T-helper 1 cell treated with Interleukin-12 subunit alpha and Interleukin-12 subunit beta and Interleukin-4 antibody, amounts not matched to agents 30 ng/mL and 1 ng/mL, for 36 hours (primary cell): ENCODE results near the gene RGS14. TPM values are rescaled to one million over a fixed set of nuclear protein-coding genes. Genes with fewer than 3 reads are reported as not detected.
"Not testable (repeated sequence)": the region's sequence is repeated elsewhere in the genome, so short reads cannot be mapped to it uniquely, and the experiment has no call there.

Experiments used
- intact Hi-C: fragments of 100-400 bp; cut with micrococcal nuclease; formaldehyde crosslinking; loops from one replicate; pipeline ENCODE4 v1.15.1; 2024
- total RNA-seq: library from RNA; stranded (reverse); gene quantifications from 2 replicates; pipeline ENCODE4 v1.2.3, GENCODE V29; 2022

RGS14 gene
- total RNA-seq, 1 donor from 2014 or later: 90.9 TPM

DNA sequence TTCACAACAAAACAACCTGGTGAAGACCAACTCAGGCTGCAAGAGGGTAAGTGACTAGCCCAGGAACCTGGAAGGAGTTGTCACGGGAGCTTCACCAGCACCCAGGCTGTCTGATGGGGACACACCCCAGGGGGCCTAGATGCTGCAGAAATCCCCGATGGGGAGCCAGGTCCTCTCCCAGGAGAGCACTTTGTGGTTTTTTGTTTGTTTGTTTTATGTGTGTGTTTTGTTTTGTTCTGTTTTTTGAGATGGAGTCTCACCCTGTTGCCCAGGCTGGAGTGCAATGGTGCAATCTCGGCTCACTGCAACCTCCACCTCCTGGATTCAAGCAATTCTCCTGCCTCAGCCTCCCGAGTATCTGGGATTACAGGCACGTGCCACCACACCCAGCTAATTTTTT lies 17.8 kb downstream of the RGS14 start:
- intact Hi-C loops: not testable (repeated sequence)

DNA sequence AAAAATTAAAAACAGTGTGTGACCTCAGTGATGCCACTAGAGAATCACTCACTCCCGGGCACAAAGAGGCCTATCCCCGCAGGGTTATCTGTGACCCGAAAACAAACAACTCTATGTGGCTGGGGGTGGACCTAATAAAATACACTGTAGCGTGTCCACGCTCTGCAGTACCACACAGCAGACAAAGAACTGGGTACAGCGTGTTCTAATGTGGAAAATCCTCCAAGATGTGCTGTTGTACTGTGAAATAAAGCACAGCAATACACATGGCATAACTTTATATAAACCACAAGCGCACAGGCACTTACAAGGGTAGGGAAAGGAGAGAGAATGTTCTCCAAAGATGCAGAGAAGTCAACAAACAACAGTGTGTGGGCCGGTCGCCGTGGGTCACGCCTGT lies 18.4 kb downstream of the RGS14 start:
- intact Hi-C loops: no loop called here

DNA sequence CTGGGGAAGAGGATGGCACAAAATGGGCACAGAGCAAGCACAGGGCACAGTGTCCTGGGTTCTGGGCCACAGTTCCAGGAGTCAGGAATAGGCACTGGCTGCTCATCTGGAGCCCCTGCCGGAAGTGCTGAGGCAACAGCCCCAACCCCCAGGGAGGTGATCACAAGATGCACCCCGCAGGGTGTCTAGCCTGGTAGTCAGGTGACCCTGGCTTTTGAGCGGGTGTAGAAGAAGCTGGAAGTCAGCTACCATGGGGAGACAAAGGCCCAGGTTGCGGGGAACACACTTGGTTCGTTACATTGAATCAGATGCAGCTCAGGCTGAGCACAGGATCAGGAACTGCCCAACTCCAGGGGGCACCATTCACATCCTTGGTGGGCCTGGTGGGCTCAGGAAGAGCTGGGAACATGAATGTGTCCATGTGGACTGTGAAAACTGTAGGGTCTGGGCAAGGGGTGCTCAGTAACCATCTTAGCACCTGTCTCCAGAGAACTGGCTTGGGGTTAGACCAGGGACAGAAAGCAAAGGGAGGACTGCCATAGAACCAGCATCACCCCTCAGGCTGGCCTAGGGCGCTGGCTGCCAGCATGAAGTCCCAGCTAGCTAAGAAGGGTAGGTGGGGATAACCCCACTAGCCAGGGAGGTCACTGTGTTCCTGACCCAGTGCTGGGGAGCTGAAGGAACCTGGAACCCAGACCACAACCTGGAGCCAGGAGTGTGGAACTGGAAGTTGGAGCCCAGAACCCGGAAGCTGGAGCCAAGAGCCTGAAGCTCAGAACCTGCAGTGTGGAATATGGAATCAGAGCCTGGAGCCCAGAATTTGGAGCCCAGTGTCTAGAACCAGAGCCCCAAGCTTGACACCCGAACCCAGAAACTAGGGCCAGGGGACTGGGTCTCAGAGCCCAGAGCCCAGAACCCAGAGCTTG lies 20.4 kb downstream of the RGS14 start:
- intact Hi-C loops: no loop called here

DNA sequence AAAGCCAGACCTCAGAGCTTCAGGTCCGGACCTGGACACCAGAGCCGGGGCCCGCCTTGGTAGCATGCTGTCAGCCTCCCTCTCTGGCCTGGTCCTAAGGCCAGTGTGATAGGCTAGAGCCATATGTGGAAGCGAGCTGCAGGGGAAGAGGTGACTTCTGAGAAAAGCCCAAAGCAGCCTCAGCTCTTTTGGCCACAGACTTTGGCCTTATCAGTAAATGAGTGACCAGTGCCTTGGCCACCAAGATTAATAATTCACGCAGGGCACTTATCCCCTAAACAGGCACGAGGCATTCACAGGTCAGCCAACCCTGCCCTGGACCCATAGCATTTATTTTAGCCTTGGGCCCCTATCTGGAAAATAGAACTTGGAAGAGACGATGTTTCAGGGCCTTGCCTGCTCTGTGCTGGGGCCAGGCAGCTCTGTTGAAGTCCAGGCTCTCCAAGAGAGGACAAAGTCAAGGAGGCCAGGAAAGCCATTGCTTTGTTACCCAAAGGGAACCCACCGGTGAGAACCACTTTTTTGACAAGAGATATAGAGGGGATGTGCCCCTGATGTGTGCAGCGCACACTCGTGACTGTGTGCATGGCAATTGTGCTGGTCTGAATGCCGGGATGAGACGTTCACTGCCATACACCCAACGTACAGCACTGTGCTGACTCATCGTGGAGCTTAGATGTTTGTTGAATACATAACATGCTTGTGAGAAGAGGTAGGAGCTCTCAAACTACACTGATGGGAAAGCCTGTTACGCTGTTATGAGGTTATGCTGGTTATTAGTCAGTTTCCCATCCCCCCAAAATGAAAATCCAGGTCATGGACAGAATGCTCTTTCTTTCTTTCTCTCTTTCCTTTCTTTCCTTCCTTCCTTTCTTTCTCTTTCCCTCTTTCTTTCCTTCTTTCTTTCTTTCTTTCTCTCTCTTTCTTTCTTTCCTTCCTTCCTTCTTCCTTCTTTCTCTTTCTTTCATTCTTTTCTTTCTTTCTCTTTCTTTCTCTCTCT lies 21.5 kb downstream of the RGS14 start:
- intact Hi-C loops: no loop called here

DNA sequence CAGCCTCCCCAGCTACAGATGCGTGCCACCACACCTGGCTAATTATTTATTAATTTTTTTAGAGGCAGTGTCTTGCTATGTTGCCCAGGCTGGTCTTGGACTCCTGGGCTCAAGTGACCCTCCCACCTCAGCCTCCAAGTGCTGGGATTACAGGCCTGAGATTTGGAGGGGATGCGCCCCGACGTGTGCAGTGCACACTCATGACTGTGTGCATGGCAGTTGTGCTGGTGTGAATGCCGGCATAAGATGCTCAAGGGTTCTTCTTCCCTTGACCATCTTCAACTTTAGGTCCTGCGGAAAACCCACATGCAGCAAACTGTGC lies 23.0 kb downstream of the RGS14 start:
- intact Hi-C loops: no loop called here

DNA sequence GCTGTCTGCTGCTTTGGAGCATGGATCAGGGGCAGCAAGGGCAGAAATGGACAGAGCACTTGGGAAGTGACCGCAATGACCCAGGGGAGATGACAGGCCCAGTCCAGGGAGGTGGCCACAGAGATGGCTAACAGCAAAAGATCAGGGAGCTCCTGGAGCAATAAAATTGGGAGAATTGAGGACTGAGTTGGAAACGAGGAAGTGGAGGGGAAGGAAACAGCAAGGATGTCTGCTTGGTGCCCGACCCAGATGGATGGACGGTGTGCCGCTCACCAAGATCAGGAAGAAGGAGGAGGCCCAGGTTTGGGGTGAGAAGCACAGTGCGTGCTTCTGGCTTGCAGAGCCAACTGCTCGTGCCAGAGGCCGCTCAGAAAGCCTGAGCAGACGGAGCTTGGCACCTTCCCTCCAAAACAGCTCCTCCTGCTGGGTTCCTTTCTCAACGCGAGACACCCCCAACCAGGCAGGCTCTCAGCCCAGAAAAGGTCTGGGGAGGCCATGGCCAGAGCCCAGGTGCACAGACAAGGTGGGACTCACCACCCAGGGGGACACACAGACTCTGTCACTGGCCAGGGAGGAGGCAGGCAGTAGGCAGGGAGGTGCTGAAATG lies 24.8 kb downstream of the RGS14 start:
- intact Hi-C loops: loop anchor here (1.0 kb wide), 1 partner anchor 64 kb away; no protein-coding TSS in a partner anchor

DNA sequence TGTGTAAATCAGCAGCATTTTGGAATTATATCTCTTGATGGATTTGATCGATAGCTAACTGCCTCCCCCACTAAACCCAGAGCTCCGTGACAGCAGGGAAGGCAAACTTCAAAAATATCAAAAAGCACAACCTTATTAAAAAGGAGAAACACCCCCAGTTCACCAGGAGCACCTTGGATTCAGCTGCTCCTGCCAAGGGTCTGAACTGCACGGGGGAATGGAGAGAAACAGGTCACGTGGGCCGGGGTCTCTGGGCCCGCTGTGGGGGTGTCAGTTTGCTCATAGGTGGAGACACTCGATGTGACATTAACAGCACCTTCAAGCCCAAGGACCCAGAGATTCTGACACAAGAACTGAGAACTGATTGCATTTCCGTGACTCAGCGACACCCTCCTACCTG lies 25.5 kb downstream of the RGS14 start:
- intact Hi-C loops: no loop called here

DNA sequence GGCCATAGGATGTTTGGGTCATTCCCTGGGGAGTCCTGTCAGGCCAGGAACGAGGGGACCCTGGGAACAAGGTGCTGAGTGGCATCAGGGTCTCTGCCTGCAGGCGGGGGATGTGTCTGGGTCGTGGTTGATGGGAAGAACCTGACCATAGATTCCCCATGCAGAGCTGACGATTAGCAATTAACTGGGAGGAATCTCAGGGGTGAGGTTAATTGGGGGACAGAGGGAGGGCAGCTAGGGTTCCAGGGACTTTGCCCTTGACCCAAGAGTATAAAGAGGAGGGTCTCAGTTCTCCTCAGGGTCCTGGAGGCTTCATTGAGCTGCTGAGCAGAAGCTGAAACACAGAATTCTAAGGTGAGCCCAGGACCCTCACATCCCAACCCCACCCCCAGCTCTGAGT lies 26.4 kb downstream of the RGS14 start, which contains the start of gene SLC34A1:
Gene SLC34A1 (plus strand): TSS at position 301 of the 400 bp plus-strand sequence. CDS start 1,308 bp downstream, outside the sequence.
- intact Hi-C loops: no loop called here

DNA sequence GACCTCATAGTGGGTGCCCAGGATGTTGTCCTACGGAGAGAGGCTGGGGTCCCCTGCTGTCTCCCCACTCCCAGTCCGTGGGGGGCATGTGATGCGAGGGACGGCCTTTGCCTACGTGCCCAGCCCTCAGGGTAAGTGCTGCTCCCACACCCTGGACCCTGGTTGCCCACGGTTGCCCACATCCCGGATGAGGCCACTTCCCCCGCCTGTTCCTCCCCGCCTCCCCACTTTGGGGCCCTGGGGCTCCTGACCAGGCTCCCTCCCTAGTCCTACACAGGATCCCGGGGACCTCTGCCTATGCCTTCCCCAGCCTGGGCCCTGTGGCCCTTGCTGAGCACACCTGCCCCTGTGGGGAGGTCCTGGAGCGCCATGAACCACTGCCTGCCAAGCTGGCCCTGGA lies 28.0 kb downstream of the RGS14 start:
- intact Hi-C loops: no loop called here

DNA sequence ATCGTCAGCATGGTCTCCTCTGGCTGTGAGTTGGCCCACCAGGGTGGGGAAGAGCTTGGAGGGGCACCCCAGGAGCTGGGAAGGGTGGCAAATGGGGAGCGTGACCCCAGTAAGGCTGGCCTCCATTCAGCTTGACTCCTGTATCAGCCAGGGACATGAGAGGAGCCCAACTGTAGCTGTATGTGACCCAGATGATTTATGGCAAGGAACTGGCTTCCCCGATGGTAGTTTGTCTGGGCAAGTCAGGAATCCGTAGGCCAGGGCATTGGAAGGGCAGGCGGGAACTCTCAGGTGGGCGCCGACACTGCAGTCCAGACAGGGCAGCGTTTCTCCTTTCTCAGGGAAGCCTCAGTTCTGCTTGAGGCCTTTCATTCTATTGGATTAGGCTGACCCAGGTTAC lies 28.8 kb downstream of the RGS14 start:
- intact Hi-C loops: no loop called here

DNA sequence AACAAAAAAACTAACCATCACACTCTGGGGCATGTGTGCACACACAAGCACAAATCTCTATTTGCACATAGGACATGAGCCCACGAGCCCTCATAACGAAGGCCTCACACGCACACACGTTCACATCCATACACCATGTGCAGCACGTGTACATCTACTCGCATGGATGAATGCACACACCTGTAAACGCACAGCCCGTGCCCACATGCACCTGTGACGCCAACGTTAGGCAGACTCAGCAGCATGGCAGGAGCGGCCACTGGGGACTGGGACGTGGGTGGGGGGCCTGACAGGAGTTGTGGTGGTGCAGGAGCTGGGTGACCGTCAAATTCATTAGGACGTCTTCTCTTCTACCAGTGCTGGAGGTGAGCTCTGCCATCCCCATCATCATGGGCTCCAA lies 29.7 kb downstream of the RGS14 start:
- intact Hi-C loops: no loop called here

DNA sequence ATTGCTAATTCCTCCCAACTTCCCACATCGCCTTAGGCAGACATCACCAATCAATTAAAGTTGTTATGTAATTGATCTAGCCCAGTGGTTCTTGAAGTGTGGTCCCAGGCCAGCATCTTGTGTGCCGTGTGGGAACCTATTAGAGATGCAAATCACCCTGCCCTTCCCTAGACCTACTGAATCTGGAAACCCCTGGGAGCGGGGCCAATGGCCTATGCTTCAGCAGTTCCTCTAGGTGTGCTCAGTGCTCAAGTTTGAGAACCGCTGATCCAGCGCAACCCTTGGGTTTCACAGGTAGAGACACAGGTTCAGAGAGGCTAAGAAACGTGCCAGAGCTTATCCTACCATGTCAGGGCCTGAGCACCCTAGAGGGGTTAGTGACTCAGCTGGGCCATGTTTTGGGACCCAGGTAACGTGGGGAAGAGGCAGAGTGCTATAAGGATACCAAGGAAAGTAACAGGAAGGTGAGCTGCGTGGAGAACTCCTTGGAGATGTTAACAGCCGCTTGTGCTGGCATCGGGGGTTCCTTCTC lies 30.9 kb downstream of the RGS14 start:
- intact Hi-C loops: loop anchor here (1.0 kb wide), 1 partner anchor 18 kb away; no protein-coding TSS in a partner anchor

DNA sequence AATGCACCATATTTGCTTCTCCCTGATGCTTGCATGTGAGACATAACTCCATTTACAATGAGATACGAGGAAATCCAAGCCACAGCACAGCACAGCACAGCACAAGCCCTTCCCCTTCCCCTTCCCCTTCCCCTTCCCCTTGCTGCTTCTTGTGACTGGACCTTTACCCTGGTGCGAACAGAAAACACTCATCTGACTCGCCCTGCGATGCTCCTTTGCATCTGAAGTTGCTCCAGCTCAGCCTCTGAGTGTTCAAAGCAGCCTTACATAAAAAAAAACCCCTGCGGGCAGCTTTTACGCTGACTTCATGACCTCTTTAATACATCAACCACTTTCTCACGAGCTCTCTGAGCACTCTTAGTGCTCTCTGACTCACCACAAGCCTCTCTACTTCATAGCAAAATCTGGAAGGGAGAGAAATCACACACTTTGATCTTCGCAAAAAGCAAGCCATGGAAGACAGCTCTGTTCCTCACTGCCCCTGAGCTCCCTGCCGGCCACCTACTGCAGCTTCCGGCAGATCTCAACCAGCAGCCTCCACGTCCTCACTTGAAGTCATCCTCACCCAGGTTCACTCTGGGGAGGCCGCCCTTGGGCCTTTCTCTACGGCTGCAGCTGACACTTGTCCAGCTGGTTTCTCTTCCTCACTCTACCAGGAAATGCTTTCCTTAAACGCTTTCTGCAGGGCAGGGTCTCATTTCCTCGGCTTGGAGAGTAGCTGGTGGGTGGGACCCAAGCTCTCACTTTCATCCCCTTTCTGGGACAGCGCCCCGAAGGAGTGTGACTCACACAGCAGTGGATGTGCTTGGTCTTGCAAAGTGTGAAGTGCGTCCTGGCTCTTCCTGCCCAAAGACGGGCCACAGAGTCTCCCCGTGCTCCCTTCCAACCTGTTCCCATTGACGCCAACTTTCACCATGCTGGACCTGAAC lies 31.8 kb downstream of the RGS14 start:
- intact Hi-C loops: loop anchor here (1.0 kb wide), 9 partner anchors 14 to 112 kb away; partner anchors contain the start of genes GRK6, LMAN2, PDLIM7 and RGS14

DNA sequence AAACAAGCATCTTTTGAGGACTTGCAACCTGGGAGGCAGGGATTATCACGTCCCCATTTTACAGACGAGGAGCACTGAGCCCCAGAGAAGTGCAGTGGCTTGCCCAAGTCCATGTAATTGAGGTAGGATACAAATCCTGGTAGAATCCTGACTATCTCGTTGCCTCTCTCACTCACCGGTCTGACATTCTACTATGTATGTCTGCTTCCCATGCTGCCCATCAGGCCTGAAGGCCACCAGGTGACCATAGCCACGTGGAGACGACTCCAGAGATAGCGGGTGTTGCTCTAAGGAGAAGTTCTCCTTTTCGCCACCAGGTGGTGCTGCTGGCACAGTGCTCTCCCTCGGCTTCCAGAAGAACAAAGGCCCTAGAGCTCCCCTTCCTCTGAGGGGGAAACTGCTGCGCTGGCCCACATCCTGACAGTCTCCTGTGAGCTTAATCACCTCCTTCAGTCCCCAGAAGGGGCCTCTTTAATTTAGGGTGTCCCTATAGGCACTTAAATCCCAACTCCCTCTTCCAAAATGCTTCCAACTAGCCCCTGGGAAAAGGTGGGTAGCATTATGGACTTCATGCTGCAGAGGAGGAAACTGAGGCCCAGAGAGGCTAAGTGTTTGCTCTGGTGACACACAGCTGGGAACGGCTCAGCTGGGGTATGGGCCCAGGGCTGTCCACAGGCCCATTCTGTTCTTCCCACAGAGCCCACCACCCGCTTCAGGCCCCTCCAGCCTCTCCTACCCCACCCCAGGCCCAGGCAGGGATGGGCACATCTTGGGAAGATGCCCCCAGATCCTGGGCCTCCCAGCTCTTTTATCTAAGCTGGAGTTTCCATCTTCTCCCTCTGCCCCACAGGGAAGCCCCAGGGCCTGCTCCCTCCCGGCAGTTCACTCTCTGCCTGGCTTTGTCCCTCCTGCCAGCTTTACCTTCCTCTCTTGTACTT lies 32.9 kb downstream of the RGS14 start:
- intact Hi-C loops: loop anchor here (1.0 kb wide), 8 partner anchors 13 to 111 kb away; partner anchors contain the start of genes GRK6, LMAN2, PDLIM7 and RGS14

DNA sequence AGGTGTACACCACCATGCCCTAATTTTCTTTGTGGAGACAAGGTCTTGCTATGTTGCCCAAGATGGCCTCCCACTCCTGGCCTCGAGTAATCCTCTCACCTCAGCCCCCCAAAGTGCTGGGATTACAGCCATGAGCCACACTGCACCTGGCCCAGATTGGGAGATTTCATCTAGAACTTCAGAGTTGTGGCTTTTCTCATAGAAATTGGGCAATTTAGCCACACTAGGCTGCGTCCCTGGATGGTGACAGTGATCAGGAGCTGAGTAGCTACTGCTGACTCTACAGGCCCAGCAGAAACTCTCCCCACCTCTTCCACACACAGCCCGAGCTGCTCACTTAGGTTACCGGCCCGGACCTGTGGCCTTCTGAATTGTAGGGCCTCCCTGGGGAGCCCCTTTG lies 35.0 kb downstream of the RGS14 start:
- intact Hi-C loops: no loop called here

DNA sequence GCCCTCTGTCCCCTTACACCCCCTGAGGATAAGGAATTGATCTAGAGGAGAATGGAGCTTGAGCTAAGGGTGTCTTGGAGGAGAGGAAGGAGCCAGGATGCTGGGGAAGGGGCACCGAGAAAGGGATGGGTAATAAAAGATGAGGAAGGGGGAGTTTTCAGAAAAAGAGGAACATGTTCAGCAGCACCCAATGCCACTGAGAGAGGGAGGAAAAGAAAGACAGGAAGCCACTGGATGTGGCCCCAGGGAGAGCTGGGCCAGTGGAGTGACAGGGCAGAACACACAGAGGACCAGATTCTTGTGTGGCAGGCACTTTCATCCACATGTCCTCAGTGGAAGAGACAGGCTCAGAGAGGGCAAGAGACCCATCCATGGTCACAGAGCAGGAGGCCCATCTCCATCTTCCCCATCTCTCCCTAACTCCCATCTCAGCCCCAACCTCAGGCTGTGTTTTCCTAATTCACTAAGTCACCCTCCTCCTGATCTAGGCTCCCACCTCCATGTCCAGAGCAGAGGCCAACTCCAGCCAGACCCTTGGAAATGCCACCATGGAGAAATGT lies 35.6 kb downstream of the RGS14 start:
- intact Hi-C loops: no loop called here

DNA sequence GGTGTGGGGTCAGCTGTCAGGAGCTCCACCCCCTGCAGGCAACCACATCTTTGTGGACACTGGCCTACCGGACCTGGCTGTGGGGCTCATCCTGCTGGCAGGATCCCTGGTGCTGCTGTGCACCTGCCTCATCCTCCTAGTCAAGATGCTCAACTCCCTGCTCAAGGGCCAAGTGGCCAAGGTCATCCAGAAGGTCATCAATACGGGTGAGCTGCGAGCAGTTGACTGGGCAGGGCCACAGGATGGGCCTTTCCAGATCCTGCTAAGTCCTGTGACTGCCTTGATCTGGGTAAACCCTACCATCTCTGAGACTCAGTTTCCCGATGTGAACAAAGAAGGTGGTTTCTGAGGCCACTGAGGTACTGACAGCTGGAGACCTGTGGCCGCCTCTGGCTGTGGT lies 36.3 kb downstream of the RGS14 start:
- intact Hi-C loops: no loop called here

DNA sequence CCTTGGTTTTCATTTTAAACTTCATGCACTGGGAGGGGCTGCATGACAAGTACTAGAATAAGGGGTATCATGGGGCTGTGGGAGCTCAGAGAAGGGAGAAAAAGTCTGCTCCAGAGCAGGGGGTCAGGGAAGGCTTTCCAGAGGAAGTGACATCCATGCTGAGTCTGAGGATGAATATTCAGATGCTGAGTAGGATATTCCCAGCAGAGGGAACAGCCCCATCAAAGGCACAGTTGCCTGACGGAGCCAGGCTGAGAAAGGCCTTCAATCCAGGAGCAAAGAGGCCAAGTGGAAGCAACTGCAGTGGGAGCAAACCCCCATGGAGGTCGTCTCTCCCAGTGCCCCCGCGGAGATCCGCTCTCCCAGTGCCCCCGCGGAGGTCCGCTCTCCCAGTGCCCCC lies 38.4 kb downstream of the RGS14 start:
- intact Hi-C loops: no loop called here
